Epidermal melanocyte (primary cell): ENCODE data around the gene FBXO46.
A peak's percentile ranks its signal among the peaks of the same experiment; 100 is the strongest.

ENCODE experiments used
- DNase-seq: peaks from one replicate; pipeline ENCODE4 v3.0.0; 2011; ENCODE audit warnings: low spot score; ENCODE audit not compliant: insufficient read length

Gene FBXO46

GRCh38 chr19:45730368-45731288 lies at the start of gene FBXO46:
Gene FBXO46 (minus strand): TSS chr19:45730896. CDS start chr19:45713495, 17,401 bp downstream.
- DNase-seq, result peak; percentile 96

GRCh38 chr19:45780146-45780447 lies 49.4 kb upstream of the FBXO46 start:
- DNase-seq, result no peak

DNA sequence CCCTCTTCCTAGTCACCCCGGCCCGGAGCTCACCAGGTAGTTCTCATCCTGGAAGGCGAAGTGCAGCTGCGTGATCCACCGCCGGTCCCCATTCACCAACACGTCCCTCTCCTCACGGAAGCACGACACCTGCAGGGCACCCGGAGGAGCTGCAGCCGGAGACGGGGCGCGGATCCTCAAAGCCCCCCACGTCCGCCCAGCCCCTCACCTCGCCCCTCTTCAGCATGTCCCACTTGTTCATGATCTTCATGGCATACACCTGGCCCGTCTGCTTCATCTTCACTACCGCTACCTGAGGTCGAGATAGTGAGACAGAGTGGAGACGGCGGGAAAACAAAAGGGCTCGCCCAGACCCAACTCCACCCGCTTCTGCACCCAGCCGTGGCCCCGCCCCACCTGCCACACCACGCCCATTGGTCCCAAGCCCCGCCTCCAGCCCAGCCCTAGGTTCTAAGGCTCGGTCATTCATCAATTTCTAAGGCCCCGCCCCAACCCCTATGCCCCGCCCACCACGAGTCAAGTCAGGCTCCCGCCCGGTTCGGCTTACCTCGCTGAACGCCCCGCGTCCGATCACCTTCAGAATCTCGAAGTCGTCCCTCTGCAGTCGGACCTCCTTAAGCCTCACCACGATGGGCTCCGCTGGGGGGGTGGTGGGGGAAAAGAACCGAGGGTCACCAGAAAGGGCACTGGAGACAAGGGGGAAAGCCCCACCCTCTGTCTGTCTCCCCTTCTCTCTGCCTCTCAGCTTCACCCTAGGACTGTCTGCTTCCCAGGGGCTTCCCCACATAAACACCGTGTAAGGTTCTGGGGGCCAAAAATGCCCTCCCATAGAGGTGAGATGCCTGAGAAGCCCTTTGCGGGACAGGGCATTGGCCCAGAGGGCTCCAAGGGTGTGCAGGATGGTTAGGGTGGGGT lies 48.8 kb upstream of the FBXO46 start:
- no peak for DNase-seq

- no peak for DNase-seq
These were observed 47.4 kb upstream of the FBXO46 start for GRCh38 chr19:45778010-45778661.

- no peak for DNase-seq
These were observed 46.8 kb upstream of the FBXO46 start for GRCh38 chr19:45777395-45777961.

DNA sequence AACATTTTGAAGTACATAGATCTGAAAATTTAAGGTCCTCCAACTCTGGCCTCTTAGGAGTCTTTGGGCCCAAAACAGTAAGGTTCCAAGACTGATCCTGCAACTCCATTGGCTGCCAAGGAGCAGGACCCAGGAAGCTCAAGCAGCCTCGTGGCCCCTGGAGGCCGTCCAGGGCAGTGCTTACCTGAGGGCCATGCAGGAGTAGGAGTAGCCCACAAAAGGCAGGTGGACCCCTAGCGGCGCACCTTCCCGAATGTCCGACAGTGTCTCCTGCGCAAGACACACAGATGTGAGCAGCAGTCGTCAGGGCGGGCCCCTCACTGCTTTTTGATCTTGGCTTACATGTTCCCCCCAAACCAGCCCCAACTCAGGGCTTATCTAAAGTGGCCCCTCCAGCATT lies 44.1 kb upstream of the FBXO46 start:
- DNase-seq, result no peak

DNA sequence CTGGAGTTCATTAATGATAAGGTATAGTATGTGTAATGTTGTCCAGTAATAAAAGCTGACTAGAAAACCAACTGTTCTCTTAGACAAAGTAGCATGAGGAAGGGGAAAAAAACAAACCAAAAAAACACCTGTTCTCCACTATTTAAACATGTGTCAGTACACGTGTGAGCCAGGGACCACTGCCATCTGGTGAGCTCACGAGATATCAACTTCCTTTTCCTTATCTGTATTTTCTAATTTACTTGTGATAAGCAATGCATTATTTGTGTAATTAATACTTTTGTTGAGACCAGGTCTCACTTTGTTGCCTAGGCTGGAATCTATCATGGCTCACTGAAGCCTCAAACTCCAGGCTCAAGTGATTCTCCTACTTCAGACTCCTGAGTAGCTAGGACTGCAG lies 42.7 kb upstream of the FBXO46 start:
- no peak for DNase-seq

GRCh38 chr19:45772912-45773311 lies 42.2 kb upstream of the FBXO46 start:
- no peak for DNase-seq

- no peak for DNase-seq
These were observed 41.6 kb upstream of the FBXO46 start for GRCh38 chr19:45772130-45772840.

- no peak for DNase-seq
These were observed 40.7 kb upstream of the FBXO46 start for GRCh38 chr19:45771311-45771933.

DNA sequence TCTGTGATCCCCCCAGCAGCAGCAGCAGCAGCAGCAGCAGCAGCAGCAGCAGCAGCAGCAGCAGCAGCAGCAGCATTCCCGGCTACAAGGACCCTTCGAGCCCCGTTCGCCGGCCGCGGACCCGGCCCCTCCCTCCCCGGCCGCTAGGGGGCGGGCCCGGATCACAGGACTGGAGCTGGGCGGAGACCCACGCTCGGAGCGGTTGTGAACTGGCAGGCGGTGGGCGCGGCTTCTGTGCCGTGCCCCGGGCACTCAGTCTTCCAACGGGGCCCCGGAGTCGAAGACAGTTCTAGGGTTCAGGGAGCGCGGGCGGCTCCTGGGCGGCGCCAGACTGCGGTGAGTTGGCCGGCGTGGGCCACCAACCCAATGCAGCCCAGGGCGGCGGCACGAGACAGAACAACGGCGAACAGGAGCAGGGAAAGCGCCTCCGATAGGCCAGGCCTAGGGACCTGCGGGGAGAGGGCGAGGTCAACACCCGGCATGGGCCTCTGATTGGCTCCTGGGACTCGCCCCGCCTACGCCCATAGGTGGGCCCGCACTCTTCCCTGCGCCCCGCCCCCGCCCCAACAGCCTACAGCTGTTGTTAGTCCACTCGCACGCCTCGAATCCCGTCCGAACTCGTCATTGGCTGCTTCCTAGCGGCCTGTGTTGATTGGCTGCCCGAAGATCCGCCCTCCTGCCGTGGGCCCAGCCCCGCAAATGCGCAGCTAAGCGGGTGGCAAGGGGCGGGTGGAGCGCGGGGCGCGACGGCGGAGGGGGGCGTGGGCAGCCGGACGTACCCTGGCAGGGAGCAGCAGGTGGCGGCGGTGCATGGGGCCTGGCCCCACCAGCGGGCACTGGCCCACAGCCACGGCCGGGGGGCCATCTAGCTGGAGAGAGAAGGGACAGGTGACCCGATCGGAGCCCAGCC lies 39.8 kb upstream of the FBXO46 start:
- DNase-seq, result peak; percentile 99

GRCh38 chr19:45769821-45770191 lies 39.1 kb upstream of the FBXO46 start:
- DNase-seq, result no peak

GRCh38 chr19:45768984-45769782 lies 38.5 kb upstream of the FBXO46 start, which contains the start of gene SIX5:
Gene SIX5 (minus strand): TSS chr19:45769252. CDS start chr19:45768844, 408 bp downstream.
- peak; percentile 96 for DNase-seq

- no peak for DNase-seq
These were observed 37.9 kb upstream of the FBXO46 start for GRCh38 chr19:45768655-45768983.

- no peak for DNase-seq
These were observed 37.4 kb upstream of the FBXO46 start for GRCh38 chr19:45767881-45768654.

DNA sequence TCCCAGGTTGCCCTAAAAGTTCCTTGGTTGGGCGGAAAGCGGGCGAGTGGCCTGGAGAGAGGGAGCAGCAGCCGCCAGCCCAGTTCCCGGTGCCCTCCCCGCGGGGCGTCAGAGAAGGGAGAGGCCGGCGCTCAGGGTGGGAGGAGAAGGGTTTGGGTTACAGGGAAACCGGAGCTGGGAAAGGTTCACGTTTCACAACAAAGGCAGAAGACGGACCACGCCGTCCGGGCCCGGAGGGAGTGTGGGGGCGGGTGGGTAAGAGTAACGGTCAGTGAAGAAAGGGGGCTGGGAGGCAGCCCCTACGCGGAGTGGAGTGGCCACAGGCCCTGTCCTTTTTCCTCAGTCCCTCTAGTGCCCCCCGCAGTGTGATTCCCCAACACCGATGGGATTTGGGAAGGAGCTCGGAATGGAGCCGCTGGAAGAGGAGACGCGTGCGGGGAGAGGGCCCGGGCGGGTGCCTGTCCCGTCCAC lies 36.7 kb upstream of the FBXO46 start:
- no peak for DNase-seq

- no peak for DNase-seq
These were observed 36.2 kb upstream of the FBXO46 start for GRCh38 chr19:45766869-45767346.
